Stimulated activated naive CD4-positive, alpha-beta T cell (primary cell): ENCODE results near the gene ARL16.
A peak's percentile ranks its signal among the peaks of the same experiment; 100 is the strongest.

Source experiments
- DNase-seq, 6 experiments: peaks; one replicate each; lab custom pipeline; 2025; lab: John Stamatoyannopoulos, UW

Gene ARL16

DNA sequence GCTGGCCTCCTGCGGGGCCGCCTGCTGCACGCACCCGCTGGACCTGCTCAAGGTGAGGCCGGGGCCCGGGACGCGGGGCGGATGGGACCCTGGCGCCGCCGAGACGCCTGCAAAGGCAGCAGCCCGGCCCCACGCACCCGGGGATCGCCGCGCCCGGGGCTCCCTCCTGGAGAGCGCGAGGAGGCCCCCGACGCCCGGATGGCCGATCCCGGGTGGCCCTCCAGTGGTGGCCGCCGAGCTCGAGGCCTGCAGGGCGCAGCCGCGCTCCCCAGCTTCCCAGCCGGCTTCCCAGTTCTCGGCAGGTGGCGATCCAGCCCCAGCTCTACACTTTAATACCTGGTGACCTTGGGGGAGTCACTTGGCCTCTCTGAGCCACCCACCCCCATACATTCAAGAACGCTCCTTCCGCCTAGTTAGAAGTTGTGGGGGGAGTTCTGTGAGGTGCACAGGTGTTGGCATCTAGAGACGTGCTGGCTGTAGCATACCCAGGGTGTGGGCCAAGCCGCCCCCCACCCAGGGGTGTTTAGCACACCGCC, 28.9 kb upstream of the ARL16 start:
- no peak for DNase-seq

DNA sequence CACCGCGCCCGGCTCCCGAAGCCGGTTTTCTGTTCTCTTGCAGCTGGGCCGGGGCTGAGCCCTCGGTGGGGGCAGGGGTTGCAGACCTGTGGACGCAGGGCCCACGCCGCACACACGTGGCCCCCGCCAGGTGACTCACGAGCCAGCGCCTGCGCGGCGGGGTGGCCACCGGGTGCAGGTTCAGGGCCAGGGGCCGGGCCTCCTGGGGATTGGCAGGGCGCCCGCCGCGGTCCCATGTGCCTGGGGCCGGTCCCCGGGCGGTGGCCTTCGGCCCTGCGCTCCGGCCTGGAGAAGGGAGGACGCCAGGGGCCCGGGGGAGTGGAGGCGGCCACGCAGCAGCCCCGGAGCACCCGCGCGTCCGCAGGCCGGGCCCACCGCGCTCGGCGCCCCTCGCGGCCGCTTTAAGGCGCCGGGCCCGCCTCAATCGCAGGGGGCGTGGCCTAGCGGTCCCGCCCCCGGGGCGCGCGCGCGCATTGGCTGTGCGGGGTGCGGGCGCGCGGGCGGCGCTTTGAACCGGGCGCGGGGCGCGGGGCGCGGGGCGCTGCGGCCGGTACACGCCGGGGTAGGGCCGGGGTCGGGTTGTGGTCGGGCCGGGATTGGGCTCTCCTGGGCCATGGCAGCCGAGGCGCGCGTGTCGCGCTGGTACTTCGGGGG, 28.3 kb upstream of the ARL16 start, which contains the start of gene SLC25A10:
TSS of gene SLC25A10 (plus strand) at position 471 of the 654 bp plus-strand sequence. CDS start at position 614, 143 bp downstream.
- peak; percentile 58 to 87 (median 76) for DNase-seq

DNA sequence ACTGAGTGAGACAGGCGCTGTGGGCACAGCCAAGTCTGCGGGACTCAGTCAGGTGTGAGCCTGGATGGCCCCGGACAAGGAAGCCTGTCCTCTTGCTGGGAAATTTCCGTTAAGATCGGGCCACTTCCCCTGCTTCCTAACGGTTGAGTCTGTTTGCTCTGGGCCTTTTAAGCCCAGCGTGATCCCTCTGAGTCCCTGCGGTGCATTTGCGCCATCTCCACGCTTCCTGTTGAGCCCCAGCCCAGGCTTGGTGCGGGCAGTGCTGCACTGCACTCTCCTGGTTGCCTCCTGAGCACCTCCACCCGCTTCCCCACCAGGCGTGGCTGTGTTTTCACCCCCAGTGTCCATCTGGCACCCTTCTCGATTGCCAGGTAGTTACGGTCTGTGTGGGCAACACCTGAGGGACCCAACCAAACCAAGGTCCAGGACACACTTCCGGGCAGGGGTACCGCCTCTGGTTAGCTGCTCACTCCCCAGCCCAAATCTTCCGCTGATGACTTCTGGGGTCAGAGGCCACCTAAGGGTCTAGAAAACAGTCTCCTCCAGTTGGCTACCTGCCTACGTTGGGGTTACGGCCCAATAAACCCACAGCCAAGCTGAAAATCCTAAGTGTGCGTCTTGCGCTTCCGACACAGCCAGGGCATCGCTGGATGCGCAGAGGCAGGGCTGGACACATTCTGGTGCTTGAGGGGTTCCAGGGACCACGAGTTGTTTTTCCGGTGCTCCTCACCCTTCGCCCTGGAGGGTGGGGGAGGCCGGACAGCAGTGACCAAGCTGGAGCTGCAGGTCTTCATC, 27.1 kb upstream of the ARL16 start:
- peak in 2 of 6 experiments; percentile 8 to 17 for DNase-seq

DNA sequence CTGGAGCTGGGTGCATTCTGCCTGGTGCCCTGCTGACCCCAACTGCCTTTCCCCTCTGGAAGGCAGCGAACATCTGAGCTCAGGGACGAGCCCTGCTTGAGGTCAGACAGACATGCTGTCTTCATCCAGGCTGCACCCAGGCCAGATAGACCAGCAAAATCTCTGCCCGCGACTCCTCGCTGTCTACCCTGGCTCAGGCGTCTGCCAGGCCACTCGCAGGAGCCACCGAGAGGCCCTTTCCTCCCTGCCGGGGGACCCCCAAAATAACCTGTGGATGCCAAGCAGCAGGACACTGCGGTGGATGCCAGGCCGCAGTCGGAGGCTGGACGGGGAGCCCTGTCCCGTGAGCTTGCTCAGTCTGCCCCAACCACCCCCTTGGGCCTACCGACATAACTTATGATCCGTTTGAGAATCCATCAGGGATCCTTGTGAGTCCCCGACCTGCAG, 25.2 kb upstream of the ARL16 start:
- no peak for DNase-seq

DNA sequence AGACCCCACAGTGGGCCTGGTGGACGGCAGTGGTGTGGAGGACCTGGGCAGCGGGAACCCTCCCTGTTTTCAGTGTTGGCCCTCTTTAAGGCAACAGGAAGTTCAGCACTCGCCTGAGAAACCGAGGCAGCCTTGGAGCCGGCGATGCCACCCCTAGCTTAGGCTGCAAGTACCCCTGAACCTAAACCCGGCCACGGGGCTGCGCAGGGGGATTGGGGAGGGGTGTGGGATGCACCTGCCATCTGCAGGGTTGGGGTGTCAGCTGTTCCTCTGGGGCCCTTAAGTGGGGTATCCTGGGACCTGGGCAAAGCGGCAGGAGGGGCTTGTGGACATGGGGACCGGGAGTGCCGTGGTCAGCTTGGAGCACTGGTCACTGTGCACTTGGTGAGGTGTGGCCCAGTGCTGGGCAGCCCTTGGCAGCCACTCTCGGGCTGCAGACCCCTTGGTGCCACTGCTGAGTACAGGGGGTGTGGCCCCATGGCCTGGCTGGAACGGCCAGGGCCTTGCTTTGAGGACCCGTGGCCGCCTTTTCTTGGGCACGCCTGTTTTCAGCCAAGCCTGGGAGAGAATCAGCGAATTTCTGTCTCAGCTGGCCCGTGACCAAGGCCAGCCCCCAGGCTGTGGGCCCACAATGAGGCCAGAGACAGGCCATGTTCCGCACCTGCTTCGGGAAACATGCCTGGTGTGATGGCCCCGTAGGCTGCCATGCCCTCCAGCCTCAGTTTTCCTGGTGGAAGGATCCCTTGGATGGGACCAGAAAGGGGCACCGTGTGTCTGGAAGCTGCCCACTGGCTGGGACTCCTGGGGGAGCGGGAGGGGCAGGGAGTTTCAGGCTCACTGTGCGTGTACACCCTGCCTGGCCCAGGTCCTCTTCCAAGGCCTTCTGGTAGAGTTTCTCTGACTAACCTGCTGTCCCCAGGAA, 24.4 kb upstream of the ARL16 start:
- DNase-seq = no peak

DNA sequence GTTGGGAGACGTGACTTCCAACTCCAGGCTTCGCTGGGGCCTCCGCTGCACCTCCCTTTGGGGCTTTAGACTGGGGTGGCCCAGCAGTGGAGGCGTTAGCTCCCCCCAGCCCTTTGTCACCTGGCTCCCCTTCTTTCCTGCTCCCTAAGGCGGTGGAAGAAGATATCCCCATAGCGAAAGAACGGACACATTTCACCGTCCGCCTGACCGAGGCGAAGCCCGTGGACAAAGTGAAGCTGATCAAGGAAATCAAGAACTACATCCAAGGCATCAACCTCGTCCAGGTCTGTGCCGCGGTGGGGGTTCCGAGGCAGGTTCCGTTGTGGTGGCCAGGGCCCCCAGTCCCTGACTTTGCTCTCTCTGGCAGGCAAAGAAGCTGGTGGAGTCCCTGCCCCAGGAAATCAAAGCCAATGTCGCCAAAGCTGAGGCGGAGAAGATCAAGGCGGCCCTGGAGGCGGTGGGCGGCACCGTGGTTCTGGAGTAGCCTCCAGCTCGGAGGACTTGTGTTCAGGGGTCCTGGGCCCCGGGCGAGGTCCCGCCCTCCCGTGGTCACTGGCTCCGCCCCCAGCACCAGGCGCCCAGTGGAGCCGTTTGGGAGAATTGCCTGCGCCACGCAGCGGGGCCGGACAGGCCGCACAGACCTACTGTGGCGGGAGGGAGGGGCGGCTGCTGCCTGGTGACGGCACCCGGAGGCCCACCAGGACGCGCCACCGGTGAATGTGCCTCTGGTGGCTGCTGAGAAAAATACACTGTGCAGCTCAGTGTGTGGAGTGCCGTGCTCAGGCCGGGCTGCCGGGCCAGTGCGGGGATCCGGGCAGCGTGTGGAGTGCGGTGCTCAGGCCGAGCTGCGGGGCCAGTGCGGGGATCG, 23.4 kb upstream of the ARL16 start:
- DNase-seq = no peak

DNA sequence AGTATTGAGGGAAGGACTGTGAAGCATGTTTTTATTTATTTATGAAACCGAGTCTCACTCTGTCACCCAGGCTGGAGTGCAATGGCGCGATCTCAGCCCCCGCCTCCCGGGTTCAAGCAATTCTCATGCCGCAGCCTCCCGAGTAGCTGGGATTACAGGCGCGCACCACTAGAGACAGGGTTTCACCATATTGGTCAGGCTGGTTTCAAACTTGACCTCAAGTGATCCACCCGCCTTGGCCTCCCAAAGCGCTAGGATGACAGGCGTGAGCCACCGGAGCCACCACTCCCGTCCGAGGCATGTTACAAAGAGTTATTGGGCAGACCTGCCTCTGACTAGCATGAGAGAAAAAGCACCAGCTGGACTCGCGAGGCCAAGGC, 22.6 kb upstream of the ARL16 start:
- no peak for DNase-seq

DNA sequence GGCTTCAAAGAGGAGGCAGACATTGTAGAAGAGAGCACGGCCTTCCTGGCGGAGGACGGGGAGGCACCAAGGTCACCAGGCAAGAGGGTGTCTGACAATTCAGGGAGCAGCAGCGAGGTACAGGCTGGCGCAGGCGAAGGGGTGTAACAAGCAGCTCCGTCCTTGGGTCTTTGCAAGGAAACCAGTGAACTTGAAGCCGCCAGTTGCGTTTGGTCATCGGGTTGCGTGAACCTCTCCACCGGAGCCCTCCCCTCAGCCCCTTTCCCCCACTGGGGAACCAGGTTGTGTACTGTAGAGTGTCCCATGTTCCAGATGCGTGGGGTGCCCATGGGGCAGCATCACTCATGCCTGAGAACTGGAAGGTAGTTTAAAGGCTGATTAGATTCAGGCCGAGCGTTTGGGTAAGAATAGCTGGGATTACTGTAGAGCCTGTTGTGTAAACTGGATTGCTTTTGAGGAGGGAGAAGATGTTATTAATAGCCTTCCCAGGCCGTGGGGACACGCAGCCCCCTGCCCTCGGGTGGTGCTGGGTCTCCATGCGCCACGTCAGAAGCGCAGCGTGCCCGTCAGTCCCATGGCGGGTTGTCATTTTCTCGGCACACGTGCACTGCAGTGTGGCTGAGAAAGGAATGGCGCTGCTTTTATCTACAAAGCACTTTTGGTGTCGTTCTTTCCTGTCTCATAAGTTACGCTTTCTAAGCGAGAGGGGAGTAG, 22.1 kb upstream of the ARL16 start:
- no peak for DNase-seq

DNA sequence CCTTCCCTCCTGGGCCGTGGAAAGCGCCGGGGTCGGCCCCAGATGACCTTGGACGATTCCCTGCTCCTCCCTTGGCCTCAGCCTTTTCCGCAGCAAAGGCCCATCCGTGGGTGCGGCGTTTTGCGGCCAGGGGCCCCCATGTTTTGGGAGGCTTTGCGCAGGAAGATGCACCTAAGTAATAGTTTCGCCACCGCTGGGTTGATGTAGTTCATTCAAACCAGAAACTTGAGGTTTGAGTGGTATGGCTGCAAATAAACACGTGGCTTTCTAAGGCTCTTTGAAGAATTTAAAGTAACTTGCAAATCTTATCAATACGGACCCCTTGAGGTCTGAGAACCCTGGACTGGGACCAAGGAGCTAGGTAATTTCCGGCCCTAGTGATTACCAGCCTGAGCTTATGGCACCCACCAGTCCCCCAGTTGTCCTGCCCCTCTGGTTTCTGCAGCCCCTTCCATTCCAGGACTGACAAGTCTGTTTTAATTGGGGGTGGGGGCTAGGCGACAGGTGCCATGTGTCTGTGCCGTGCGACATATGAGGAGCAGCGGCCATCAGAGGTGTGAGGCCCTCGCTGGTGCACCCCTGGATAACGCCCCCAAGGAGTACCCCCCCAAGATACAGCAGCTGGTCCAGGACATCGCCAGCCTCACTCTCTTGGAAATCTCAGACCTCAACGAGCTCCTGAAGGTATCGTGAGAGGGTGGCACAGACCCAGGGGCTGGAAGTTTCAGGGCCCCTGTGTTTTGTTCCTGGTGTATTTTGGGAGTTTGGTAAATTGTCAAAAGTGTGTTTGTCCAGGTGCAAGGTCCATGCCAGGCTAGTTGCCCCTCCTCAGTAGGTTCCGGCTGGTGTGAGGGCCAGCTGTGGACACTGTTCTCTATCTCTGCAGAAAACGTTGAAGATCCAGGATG, 20.4 kb upstream of the ARL16 start:
- DNase-seq = peak in 2 of 6 experiments; percentile 22 to 50

DNA sequence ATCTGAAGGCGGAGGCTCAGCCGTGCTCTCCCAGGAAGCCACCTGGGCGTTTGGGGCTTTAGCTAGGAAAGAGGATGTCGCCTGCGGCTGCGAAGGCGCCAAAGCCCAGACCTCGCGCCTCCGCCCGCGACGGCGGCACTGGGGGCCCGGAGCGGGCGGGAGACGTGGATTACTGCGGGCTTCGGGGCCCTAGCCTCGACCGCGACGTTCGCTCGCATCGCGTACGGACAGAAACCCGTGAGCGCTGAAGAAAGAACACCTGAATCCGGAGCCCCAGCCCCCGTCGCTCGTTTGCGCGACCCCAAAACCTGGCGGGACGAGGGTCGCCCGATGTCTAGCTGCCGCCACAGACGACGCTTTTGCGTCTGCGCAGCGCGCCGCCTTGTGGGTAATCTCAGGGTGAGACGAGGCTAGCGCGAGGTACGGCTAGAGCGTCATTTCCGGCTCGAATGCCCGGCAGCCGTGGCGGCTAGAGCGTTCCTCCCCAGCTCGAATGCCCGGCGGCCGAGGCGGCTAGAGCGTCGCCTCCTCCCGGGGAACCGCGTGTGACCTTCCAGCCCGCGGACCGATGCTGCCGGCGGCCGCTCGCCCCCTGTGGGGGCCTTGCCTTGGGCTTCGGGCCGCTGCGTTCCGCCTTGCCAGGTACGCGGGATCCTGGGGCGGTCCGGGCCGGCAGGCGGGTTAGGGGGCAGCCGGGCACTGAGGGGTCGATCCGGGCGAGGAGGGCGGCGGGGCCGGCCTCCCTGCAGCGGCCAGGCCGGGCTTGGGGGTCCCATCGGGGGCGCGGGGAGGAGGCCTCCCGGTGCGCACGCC, 19.5 kb upstream of the ARL16 start, which contains the start of gene MRPL12:
TSS of gene MRPL12 (plus strand) at position 434 of the 813 bp plus-strand sequence. CDS start at position 569, 135 bp downstream.
- peak; percentile 75 to 83 (median 79) for DNase-seq

DNA sequence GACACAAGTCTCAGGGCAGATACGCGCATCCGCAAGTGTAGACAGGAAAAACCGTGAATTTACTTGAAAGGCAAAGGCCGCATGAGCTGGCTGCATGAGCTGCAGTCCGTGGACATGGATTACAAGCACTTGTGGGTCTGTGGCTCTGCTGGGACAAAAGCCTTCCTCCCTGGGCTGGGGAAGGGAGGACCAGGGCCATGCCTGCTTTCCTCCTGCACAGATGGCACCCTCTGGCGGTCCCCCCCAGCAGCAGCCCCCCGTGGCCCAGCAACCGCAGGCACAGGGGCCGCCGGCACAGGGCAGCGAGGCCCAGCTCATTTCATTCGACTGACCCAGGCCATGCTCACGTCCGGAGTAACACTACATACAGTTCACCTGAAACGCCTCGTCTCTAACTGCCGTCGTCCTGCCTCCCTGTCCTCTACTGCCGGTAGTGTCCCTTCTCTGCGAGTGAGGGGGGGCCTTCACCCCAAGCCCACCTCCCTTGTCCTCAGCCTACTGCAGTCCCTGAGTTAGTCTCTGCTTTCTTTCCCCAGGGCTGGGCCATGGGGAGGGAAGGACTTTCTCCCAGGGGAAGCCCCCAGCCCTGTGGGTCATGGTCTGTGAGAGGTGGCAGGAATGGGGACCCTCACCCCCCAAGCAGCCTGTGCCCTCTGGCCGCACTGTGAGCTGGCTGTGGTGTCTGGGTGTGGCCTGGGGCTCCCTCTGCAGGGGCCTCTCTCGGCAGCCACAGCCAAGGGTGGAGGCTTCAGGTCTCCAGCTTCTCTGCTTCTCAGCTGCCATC, 17.9 kb upstream of the ARL16 start:
- no peak for DNase-seq

DNA sequence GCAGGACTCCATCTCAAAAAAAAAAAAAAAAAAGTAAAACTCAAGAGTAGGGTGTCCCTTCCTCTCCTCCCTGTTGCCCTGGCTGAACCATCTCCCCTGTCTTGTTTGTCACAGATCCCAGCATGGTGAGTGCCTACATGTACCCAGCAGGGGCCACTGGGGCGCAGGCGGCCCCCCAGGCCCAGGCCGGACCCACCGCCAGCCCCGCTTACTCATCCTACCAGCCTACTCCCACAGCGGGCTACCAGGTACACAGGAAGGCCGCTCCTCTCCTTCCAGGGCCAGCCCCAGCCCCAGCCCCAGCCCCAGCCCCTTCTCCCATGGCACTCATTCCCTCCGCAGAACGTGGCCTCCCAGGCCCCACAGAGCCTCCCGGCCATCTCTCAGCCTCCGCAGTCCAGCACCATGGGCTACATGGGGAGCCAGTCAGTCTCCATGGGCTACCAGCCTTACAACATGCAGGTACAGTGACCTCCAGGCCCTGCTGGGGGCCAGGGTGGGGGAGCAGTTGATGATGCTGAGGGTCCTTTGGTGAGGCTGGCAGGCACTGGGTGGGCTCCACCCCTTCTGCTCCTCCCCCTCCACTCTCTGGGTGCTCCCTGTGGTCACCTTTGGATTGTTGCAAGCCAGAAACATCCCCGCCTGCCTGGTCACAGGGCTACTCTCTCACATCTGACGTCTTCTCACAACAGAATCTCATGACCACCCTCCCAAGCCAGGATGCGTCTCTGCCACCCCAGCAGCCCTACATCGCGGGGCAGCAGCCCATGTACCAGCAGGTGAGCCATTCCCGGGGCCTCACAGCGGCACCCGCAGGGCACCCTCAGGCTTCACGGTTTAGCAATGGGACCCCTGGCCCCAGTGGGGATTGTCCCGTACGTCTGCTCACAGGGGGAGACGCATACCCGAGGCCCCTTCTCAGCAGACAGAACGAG, 17.0 kb upstream of the ARL16 start:
- no peak for DNase-seq

DNA sequence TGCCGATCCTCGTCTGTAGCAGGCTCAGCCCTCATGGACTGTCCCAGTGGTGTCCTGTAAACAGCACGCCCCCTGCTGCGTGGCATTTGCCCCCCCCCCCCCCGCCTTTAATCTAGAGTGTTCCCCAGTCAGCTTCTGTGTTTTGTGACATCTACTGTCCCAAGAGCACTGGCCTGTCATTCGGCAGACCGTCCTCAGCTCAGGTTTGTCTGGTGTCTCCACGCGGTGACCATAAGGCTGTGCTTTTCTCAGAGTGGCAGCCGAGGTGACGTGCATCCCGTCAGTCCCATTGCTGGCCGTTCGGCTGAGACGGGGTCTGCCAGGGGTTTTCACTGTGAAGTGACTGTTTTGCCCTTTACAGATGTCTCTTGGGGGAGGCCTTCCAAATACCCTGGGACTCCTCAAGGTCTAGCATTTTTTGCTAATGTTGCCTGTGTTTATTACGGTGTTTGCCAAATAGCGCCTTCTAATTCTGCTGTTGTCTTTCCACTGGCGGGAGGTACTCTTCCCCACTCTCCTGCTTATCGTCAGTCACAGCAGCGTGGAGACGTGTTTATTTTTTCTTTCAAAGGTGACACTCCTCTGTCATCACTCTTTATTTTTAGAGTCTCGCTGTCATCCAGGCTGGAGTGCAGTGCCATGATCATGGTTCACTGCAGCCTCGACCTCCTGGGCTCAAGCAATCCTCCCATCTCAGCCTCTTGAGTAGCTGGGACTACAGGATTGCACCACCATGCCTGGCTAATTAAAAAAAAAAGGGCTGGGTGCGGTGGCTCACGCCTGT, 13.9 kb upstream of the ARL16 start:
- no peak for DNase-seq

DNA sequence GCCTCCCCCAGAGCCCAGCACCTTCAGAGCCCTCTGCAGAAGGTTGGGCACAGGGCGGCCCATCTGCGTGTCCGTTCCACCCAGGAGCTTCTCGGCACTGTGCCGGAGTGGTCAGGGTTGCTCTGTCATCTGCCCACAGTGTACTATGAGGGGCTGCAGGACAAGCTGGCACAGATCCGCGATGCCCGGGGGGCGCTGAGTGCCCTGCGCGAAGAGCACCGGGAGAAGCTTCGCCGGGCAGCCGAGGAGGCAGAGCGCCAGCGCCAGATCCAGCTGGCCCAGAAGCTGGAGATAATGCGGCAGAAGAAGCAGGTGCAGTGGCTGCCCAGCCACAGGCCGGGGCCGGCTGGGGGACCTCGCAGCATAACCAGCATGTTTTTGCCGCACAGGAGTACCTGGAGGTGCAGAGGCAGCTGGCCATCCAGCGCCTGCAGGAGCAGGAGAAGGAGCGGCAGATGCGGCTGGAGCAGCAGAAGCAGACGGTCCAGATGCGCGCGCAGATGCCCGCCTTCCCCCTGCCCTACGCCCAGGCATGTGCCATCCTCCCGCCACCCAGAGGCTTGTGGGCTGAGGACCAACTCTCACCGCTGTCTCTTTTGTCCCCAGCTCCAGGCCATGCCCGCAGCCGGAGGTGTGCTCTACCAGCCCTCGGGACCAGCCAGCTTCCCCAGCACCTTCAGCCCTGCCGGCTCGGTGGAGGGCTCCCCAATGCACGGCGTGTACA, 12.8 kb upstream of the ARL16 start:
- DNase-seq = no peak

DNA sequence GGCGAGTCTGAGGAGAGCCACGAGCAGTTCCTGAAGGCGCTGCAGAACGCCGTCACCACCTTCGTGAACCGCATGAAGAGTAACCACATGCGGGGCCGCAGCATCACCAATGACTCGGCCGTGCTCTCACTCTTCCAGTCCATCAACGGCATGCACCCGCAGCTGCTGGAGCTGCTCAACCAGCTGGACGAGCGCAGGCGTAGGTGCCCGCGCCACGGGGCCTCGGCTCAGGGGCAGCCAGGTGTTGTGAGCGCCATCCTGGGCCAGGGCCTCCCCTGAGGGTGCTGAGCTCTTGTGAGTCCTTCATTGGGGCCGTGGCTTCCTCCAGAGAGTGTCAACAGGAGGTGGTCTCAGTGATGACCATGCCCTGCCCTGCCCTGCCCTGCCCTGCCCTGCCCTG, 12.2 kb upstream of the ARL16 start:
- DNase-seq = no peak
